Thyroid gland (tissue), 4 donors: ENCODE results near the gene GRM8. TPM values are rescaled to one million over a fixed set of nuclear protein-coding genes. Genes with fewer than 3 reads are reported as not detected.

Source experiments
- DNase-seq, 2 donors: peaks; one replicate each; pipeline ENCODE4 v3.0.0-alpha.2; 2019
- H3K27ac ChIP-seq, 3 donors: fragments of 200-600 bp; sonication (generic); 1 replicate in 2 of 3; 2 replicates in 1 of 3; pipeline ENCODE4 v1.5.1; 2016 to 2019; ENCODE audit warnings: mild to moderate bottlenecking in 1 of 3, moderate library complexity in 1 of 3
- H3K27me3 ChIP-seq: fragments of 200-600 bp; sonication (generic); one replicate; pipeline ENCODE4 v1.5.1; 2019
- H3K36me3 ChIP-seq, 2 donors: fragments of 200-600 bp; sonication (generic); one replicate each; pipeline ENCODE4 v1.5.1; 2016 to 2019
- H3K4me1 ChIP-seq, 2 donors: fragments of 200-600 bp; sonication (generic); one replicate each; pipeline ENCODE4 v1.5.1; 2017 to 2019
- H3K4me3 ChIP-seq, 3 donors: fragments of 200-600 bp; sonication (generic); replicated peaks in 1 of 3; 1 replicate in 2 of 3; 2 replicates in 1 of 3; pipeline ENCODE4 v1.5.1; 2016; ENCODE audit warnings: mild to moderate bottlenecking in 1 of 3
- H3K9me3 ChIP-seq: fragments of 200-600 bp; sonication (generic); one replicate; pipeline ENCODE4 v1.5.1; 2017
- CTCF ChIP-seq, 6 experiments: fragments of 200-600 bp in 3 of 6; fragments of 450-650 bp in 3 of 6; sonication (generic) in 3 of 6; IDR thresholded peaks; one replicate each; pipeline ENCODE4 v1.5.1; 2016 to 2019; ENCODE audit warnings: antibody characterized with exemption in 6 of 6, mild to moderate bottlenecking in 2 of 6, inconsistent platforms in 1 of 6, moderate library complexity in 1 of 6
- POLR2A ChIP-seq, 2 donors: fragments of 450-650 bp; IDR thresholded peaks; one replicate each; pipeline ENCODE4 v1.6.1; 2017; ENCODE audit warnings: antibody characterized with exemption in 2 of 2, mild to moderate bottlenecking in 2 of 2, moderate library complexity in 1 of 2
- WGBS, 2 donors: methylation state at CpG; one replicate each; pipeline ENCODE4 v1.1.5; 2017; 5-methylcytosine and 5-hydroxymethylcytosine counted together
- intact Hi-C: fragments of 100-400 bp; cut with DNase I; formaldehyde crosslinking; loops from one replicate; pipeline ENCODE4 v1.15.1; 2023
- total RNA-seq, 4 donors: library from RNA; depleted of rRNA; stranded (reverse); fragments of >200 nt; gene quantifications; one replicate each; pipeline ENCODE4 v1.2.3, GENCODE V29; 2016

Gene GRM8
- total RNA-seq, 4 donors from 2014 or later: 0.54 to 9.5 (median 4.8) TPM

GRCh38 chr7:126535176-126535575, 717.6 kb downstream of the GRM8 start:
- peaks cover 6 to 10% of the 10 kb centered on the region in 2 donors for H3K4me1 ChIP-seq
- no peaks in the 10 kb centered on the region for H3K9me3 ChIP-seq
- 19 to 30% methylated on average over 5 of the region's 5 CpGs for WGBS, 2 donors
- H3K27ac ChIP-seq: peak overlapping the region; percentile 34 to 82 (median 69)
- intact Hi-C loops: no loop called here
- no peak overlapping the region for H3K4me3 ChIP-seq
- TF ChIP-seq POLR2A (IDR thresholded peaks at IDR 0.05): no peak
- TF ChIP-seq CTCF (IDR thresholded peaks at IDR 0.05): no peak
- no peaks in the 10 kb centered on the region for H3K36me3 ChIP-seq
- H3K27me3 ChIP-seq: no peaks in the 10 kb centered on the region
- peak; percentile 89 to 92 for DNase-seq

DNA sequence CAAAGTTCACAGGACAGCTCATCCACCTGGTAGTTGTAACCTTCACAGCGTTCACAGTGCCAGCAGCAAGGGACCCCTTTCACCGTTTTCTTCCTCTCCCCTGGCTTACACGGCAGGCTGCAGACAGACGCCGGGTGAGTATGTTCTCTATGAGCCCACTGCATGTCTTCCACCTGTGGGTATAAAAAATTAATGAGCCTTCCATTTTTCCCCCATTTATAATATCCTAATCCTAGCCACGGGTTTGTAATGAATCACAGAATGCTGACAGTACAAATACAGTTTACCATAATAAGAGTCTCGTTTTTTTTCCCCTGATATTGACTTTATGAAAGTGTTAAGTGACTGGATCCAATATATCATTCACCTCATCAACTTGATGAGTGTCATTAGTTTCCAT, 719.0 kb downstream of the GRM8 start:
- H3K4me3 ChIP-seq: no peak overlapping the region
- H3K4me1 ChIP-seq: peaks cover 6 to 10% of the 10 kb centered on the region in 2 donors
- no peak for DNase-seq
- no peaks in the 10 kb centered on the region for H3K36me3 ChIP-seq
- TF ChIP-seq CTCF (IDR thresholded peaks at IDR 0.05) (no peak), POLR2A (IDR thresholded peaks at IDR 0.05) (no peak)
- H3K9me3 ChIP-seq: no peaks in the 10 kb centered on the region
- no peak overlapping the region for H3K27ac ChIP-seq
- WGBS, 2 donors: 89 to 92% methylated on average over 7 of the region's 7 CpGs
- intact Hi-C loops: no loop called here
- H3K27me3 ChIP-seq: no peaks in the 10 kb centered on the region

GRCh38 chr7:126529833-126530232, 722.9 kb downstream of the GRM8 start:
- Histone ChIP-seq H3K27ac (no peak overlapping the region), H3K27me3 (no peaks in the 10 kb centered on the region), H3K4me3 (no peak overlapping the region), H3K9me3 (no peaks in the 10 kb centered on the region), H3K4me1 (peaks cover 7 to 10% of the 10 kb centered on the region in 2 donors), H3K36me3 (no peaks in the 10 kb centered on the region)
- intact Hi-C loops: no loop called here
- TF ChIP-seq POLR2A (IDR thresholded peaks at IDR 0.05) (no peak), CTCF (IDR thresholded peaks at IDR 0.05) (no peak)
- no peak for DNase-seq

DNA sequence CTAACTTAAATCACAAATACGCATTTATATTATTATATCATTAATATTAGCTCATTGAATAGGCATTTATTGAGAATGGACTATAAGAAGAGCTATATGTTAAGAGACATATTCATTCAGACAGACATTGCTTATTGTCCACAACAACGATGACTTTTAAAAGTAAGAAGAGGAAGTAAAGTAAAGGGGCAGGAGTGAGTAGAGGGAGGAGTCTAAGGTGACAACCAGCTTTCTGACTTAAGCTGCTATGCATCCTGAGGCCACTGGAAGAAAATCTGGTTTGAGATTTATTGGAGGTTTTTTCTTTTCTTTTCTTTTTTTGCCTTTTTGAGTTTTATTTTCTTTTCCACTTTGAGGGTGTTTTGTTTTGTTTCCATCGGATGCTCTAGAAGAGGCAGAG, 723.5 kb downstream of the GRM8 start:
- H3K27me3 ChIP-seq: no peaks in the 10 kb centered on the region
- TF ChIP-seq POLR2A (IDR thresholded peaks at IDR 0.05) (no peak), CTCF (IDR thresholded peaks at IDR 0.05) (peak in 1 of 6 experiments; percentile 13)
- no peaks in the 10 kb centered on the region for H3K36me3 ChIP-seq
- intact Hi-C loops: no loop called here
- peaks cover 6 to 9% of the 10 kb centered on the region in 2 donors for H3K4me1 ChIP-seq
- H3K27ac ChIP-seq: no peak overlapping the region
- no peak overlapping the region for H3K4me3 ChIP-seq
- WGBS, 2 donors: 66 to 70% methylated on average over 3 of the region's 3 CpGs
- H3K9me3 ChIP-seq: no peaks in the 10 kb centered on the region
- DNase-seq: no peak

DNA sequence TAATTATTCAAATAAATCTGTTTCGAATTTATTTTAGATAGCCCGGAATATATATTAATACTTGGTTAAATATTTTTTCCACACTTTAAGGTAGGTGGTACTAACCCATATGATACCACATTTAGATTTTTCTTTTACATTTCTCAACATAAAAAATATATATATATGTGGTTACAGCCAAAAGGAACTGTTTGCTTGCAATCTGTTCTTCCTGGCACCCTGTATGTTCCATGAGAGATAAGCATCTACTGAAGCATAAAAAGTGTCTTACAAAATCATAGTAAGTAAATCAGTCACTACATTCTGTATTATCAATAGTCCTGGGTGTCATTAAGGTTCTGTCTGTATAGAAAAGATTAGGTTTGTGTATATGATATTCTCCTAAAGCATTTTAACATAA, 726.8 kb downstream of the GRM8 start:
- Histone ChIP-seq H3K4me1 (peaks cover 6 to 9% of the 10 kb centered on the region in 2 donors), H3K36me3 (no peaks in the 10 kb centered on the region), H3K9me3 (no peaks in the 10 kb centered on the region), H3K4me3 (no peak overlapping the region), H3K27ac (no peak overlapping the region), H3K27me3 (no peaks in the 10 kb centered on the region)
- WGBS, 2 donors: 91 to 92% methylated on average over 2 of the region's 2 CpGs
- DNase-seq: no peak
- TF ChIP-seq POLR2A (IDR thresholded peaks at IDR 0.05): no peak
- intact Hi-C loops: no loop called here

- Histone ChIP-seq H3K27me3 (no peaks in the 10 kb centered on the region), H3K4me3 (no peak overlapping the region), H3K9me3 (no peaks in the 10 kb centered on the region), H3K27ac (peak overlapping the region in 1 of 3 donors; percentile 42), H3K36me3 (no peaks in the 10 kb centered on the region), H3K4me1 (peaks cover 6 to 9% of the 10 kb centered on the region in 2 donors)
- 23 to 42% methylated on average over 1 of the region's 1 CpG for WGBS, 2 donors
- intact Hi-C loops: no loop called here
- DNase-seq: peak; percentile 29 to 43
- TF ChIP-seq CTCF (IDR thresholded peaks at IDR 0.05) (no peak), POLR2A (IDR thresholded peaks at IDR 0.05) (no peak)
Observed at GRCh38 chr7:126524967-126525366, 727.8 kb downstream of the GRM8 start.
